HEK293T (cell line): ENCODE results near the gene BRCA2.

Experiments
- ARNT ChIP-seq: fragments of 450-650 bp; IDR thresholded peaks from 2 replicates; pipeline ENCODE4 v1.6.1; 2017; ENCODE audit warnings: mild to moderate bottlenecking
- ELF4 ChIP-seq: fragments of 450-650 bp; IDR thresholded peaks from 2 replicates; pipeline ENCODE4 v1.6.1; 2017; ENCODE audit warnings: antibody characterized with exemption
- FOXM1 ChIP-seq: fragments of 450-650 bp; IDR thresholded peaks from 2 replicates; pipeline ENCODE4 v1.6.1; 2017; ENCODE audit warnings: mild to moderate bottlenecking, borderline replicate concordance
- LEF1 ChIP-seq: fragments of 450-650 bp; IDR thresholded peaks from 2 replicates; pipeline ENCODE4 v1.6.1; 2017; ENCODE audit warnings: mild to moderate bottlenecking, borderline replicate concordance
- SUZ12 ChIP-seq: fragments of 450-650 bp; IDR thresholded peaks from 2 replicates; pipeline ENCODE4 v1.6.1; 2016; ENCODE audit warnings: mild to moderate bottlenecking

DNA sequence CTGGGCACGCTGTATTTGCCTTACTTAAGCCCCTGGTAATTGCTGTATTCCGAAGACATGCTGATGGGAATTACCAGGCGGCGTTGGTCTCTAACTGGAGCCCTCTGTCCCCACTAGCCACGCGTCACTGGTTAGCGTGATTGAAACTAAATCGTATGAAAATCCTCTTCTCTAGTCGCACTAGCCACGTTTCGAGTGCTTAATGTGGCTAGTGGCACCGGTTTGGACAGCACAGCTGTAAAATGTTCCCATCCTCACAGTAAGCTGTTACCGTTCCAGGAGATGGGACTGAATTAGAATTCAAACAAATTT, 676 bp downstream of the BRCA2 start:
- no peak for TF ChIP-seq FOXM1
- no peak for TF ChIP-seq SUZ12
- TF ChIP-seq LEF1, result no peak
- TF ChIP-seq ELF4, result no peak
- TF ChIP-seq ARNT, result no peak
